Panc1 (cell line): Measurements from ENCODE around the gene RRBP1. TPM values are rescaled to one million over a fixed set of nuclear protein-coding genes. Genes with fewer than 3 reads are reported as not detected.

Source experiments
- ATAC-seq: fragments of 200-7000 bp; cut with Tn5 transposase; 2 replicates; pipeline ENCODE4 v1.9.1; 2020; ENCODE audit warnings: mild to moderate bottlenecking, moderate library complexity
- BruUV-seq: library from RNA; stranded (reverse); fragments of 400-500 nt; replicated peaks from 2 replicates; lab custom pipeline; 2021; lab: Mats Ljungman, UMichigan
- CTCF ChIA-PET: fragments of 300-600 bp; sonication (Branson Sonifier 250); formaldehyde crosslinking; loops from one replicate; lab custom pipeline; 2022; ENCODE audit warnings: antibody characterized with exemption; lab: Charles Lee
- POLR2A ChIA-PET: fragments of 300-600 bp; sonication (Branson Sonifier 250); formaldehyde crosslinking; loops from one replicate; lab custom pipeline; 2022; ENCODE audit warnings: antibody characterized with exemption; lab: Charles Lee
- DNase-seq: peaks from one replicate; pipeline ENCODE4 v3.0.0-alpha.2; 2010; ENCODE audit warnings: low read depth, low spot score
- H3K27ac ChIP-seq: 2 replicates; pipeline ENCODE4 v1.5.1; 2011; ENCODE audit warnings: mild to moderate bottlenecking, low read length, inconsistent platforms
- H3K27me3 ChIP-seq: fragments of 200-500 bp; sonication (Bioruptor generic); 2 replicates; pipeline ENCODE4 v1.6.0; 2014; ENCODE audit warnings: low read length, inconsistent platforms; ENCODE audit not compliant: control insufficient read depth, insufficient read depth
- H3K36me3 ChIP-seq: fragments of 200-500 bp; sonication (Bioruptor generic); 2 replicates; pipeline ENCODE4 v1.5.1; 2014; ENCODE audit warnings: inconsistent platforms, mild to moderate bottlenecking, low read length, moderate library complexity; ENCODE audit not compliant: control insufficient read depth, insufficient read depth
- H3K4me1 ChIP-seq: 2 replicates; pipeline ENCODE4 v1.5.1; 2011; ENCODE audit warnings: inconsistent platforms, mild to moderate bottlenecking, low read length, moderate library complexity; ENCODE audit not compliant: control insufficient read depth, insufficient read depth
- H3K4me3 ChIP-seq, 2 experiments: 2 replicates each; pipeline ENCODE4 v1.5.1; 2011 to 2012; ENCODE audit warnings: low read depth in 2 of 2, low read length in 2 of 2, mild to moderate bottlenecking in 2 of 2, inconsistent platforms in 1 of 2, moderate library complexity in 1 of 2
- H3K9me3 ChIP-seq: fragments of 200-500 bp; sonication (Bioruptor generic); 2 replicates; pipeline ENCODE4 v1.5.1; 2014; ENCODE audit warnings: low read depth, mild to moderate bottlenecking, inconsistent platforms, low read length, moderate library complexity; ENCODE audit not compliant: control insufficient read depth, insufficient read depth
- CTCF ChIP-seq: fragments of 450-650 bp; IDR thresholded peaks from 2 replicates; pipeline ENCODE4 v1.5.1; 2017; ENCODE audit warnings: mild to moderate bottlenecking
- POLR2AphosphoS5 ChIP-seq: IDR thresholded peaks from 2 replicates; pipeline ENCODE4 v1.6.1; 2012; ENCODE audit warnings: mild to moderate bottlenecking, low read depth, low read length, moderate library complexity
- REST ChIP-seq, 2 experiments: IDR thresholded peaks; 2 replicates each; pipeline ENCODE4 v1.6.1; 2011 to 2012; ENCODE audit warnings: low read depth in 2 of 2, control low read depth in 1 of 2, low read length in 1 of 2, mild to moderate bottlenecking in 1 of 2, moderate library complexity in 1 of 2; ENCODE audit not compliant: insufficient read depth in 1 of 2
- SIN3A ChIP-seq: IDR thresholded peaks from 2 replicates; pipeline ENCODE4 v1.6.1; 2012; ENCODE audit warnings: low read depth, mild to moderate bottlenecking, low read length, moderate library complexity, borderline replicate concordance; ENCODE audit not compliant: insufficient read depth
- TCF7L2 ChIP-seq: IDR thresholded peaks from 2 replicates; pipeline ENCODE4 v1.6.1; 2011; ENCODE audit warnings: mild to moderate bottlenecking, low read depth, low read length, inconsistent platforms
- in situ Hi-C: cut with HindIII; loops from 2 replicates; pipeline ENCODE4 v1.10.0; 2016; ENCODE audit warnings: low sequenced_read_pairs, low pct_unique_long_range_greater_than_20kb
- intact Hi-C: fragments of 100-400 bp; cut with micrococcal nuclease; formaldehyde crosslinking; loops from one replicate; pipeline ENCODE4 v1.10.0; 2022; ENCODE audit not compliant: unreplicated experiment
- total RNA-seq: library from RNA; stranded (reverse); gene quantifications from one replicate; pipeline ENCODE4 v1.2.1, GENCODE V29; 2021; ENCODE audit not compliant: unreplicated experiment

Gene RRBP1
- total RNA-seq, 1 experiment from 2014 or later: 152 TPM

GRCh38 chr20:17610566-17611289 lies 71.3 kb downstream of the RRBP1 start:
- no peaks in the 10 kb centered on the region for H3K9me3 ChIP-seq
- no peak for TF ChIP-seq CTCF
- TF ChIP-seq TCF7L2: no peak
- TF ChIP-seq SIN3A: no peak
- no peak for TF ChIP-seq POLR2AphosphoS5
- no peak for TF ChIP-seq REST (IDR thresholded peaks at IDR 0.05; ENCODE audit: insufficient read depth in 1 of 2, low read depth in 2 of 2, low read length in 1 of 2)
- H3K27ac ChIP-seq: peak overlapping the region; percentile 74
- ATAC-seq (peak; percentile 36), DNase-seq (no peak)
- H3K27me3 ChIP-seq: no peaks in the 10 kb centered on the region
- no TSS peak for BruUV-seq
- ChIA-PET POLR2A (no interaction called here), CTCF (interaction anchor here (1.4 to 1.5 kb wide), 2 partner anchors 40 to 106 kb away, joined by 4 to 6 read pairs; no protein-coding TSS in a partner anchor)
- H3K4me3 ChIP-seq: no peak overlapping the region
- H3K4me1 ChIP-seq: peaks cover 59% of the 10 kb centered on the region
- in situ Hi-C loops: no loop called here
- peaks cover 18% of the 10 kb centered on the region for H3K36me3 ChIP-seq
- intact Hi-C loops: no loop called here

- H3K4me1 ChIP-seq: peaks cover 65% of the 10 kb centered on the region
- no peak for ATAC-seq
- intact Hi-C loops (no loop called here), in situ Hi-C loops (no loop called here)
- H3K36me3 ChIP-seq: peaks cover 19% of the 10 kb centered on the region
- CTCF ChIA-PET: interaction anchor here (1.4 kb wide), 1 partner anchor 39 kb away, joined by 4 read pairs; no protein-coding TSS in a partner anchor
- no peaks in the 10 kb centered on the region for H3K27me3 ChIP-seq
- H3K9me3 ChIP-seq: no peaks in the 10 kb centered on the region
- POLR2A ChIA-PET: no interaction called here
- DNase-seq: no peak
- no peak overlapping the region for H3K4me3 ChIP-seq
- no peak for TF ChIP-seq TCF7L2
- no peak for TF ChIP-seq REST (IDR thresholded peaks at IDR 0.05; ENCODE audit: insufficient read depth in 1 of 2, low read depth in 2 of 2, low read length in 1 of 2)
- peak overlapping the region; percentile 74 for H3K27ac ChIP-seq
- no TSS peak for BruUV-seq
Measured at GRCh38 chr20:17609811-17610377, 72.1 kb downstream of the RRBP1 start.
